DLD1 (cell line): Measurements from ENCODE around the gene PRKAG2.
"Not testable (repeated sequence)": the region's sequence is repeated elsewhere in the genome, so short reads cannot be mapped to it uniquely, and the experiment has no call there.

Experiments
- in situ Hi-C: cut with HindIII; loops from 2 replicates; pipeline ENCODE4 v1.10.0; 2017; ENCODE audit warnings: low sequenced_read_pairs

The PRKAG2 gene

DNA sequence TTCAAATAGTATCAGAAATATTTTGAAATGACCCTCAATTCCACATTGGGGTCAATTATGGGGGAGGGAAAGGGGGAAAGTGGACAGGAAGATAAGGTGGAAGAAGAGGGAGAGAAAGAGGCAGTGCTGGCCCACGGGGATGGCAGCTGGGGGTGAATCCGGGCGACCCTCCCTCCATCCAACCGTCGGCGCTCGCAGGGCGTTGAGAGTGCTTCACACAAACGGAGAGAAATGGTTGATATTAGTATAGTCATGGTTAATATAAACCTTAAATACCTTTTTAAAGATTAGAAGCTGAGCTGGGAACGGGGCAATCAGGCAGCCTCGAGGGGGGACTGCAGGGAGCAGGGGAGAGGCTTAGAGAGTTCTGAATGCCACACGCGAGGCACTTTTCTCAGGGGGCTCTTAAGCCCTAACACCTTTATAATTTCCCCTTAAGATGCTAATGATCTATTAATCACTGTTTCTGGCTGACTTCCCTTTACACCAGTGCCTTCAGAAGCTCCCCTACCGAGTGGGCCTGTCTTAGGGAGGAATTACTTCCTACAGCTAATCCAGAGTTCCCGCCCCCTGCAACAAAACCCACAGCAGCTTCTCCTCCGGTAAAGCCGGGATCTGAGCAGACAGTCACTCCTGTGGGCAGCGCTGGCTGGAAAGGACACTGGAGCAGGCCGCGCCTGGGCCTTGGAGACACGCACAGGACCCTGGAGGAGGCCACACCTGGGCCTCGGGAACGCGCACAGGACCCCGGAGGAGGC is 39.5 kb downstream of the PRKAG2 start:
- in situ Hi-C loops = no loop called here

DNA sequence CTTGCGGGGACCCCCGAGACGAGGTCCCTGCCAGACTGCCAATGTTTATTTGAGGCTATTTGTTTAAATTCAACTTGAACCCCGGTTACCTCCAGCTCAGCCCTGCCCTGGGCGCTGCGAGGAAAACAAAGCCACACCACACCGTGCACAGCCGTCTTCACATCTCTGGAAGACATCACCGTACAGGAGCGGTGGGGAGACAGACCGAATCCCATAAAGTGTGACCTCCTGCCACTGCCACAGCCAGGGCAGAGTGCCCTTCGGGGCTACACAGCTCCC is 40.0 kb downstream of the PRKAG2 start:
- in situ Hi-C loops = no loop called here

DNA sequence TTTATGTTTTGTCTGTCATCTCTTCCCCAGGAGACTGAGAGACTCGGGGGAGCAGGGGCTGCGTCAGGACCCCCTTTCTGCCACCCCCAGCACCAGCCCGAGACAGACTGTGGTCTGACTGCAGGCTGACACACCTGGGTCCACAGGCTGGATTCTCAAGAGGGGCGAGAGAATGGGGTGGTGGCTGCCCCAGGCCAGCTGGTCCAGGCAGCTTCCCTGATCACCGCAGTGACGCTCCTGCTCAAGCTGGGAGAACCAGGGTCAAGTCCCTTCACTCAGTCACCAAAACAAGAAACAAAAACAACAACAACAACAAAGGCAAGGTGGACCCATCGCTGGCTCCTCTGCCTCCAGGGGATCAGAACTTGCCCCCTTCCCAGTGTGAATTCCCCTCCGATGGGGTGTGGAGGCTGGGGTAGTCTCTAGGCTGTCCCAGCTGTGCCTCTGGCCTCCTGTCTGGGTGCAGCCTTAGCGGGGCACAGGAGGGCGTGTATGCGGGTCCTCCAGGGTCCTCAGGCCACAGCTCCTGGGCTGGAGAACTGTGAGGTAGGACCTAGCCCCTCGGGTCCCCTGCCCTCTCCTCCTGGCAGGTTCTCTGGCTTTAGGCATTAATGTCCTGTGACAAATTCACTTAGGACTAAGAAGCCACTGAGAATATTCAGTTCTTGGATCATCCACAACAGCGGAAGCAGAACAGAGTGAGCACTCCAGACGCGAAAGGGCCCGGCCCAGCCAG is 40.6 kb downstream of the PRKAG2 start:
- in situ Hi-C loops = no loop called here

DNA sequence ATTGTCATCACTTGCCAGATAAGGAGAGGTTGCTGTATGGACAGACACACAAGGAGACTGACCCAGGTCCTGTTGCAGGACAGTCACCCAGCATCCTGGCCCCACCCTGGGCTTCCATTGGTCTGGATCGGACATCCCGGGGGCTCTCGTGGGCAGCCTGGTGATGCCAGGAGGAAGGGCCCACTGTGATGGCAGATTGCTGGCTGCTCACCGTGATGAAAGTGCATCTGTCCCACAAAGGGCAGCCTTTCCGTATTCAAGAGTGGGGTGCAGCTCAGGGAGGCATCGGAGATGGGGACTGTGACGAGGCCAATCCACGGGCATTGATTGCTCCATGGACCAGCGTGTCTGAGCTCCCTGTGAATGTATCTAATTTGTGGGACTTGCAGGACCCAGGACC is 41.3 kb downstream of the PRKAG2 start:
- in situ Hi-C loops = no loop called here

DNA sequence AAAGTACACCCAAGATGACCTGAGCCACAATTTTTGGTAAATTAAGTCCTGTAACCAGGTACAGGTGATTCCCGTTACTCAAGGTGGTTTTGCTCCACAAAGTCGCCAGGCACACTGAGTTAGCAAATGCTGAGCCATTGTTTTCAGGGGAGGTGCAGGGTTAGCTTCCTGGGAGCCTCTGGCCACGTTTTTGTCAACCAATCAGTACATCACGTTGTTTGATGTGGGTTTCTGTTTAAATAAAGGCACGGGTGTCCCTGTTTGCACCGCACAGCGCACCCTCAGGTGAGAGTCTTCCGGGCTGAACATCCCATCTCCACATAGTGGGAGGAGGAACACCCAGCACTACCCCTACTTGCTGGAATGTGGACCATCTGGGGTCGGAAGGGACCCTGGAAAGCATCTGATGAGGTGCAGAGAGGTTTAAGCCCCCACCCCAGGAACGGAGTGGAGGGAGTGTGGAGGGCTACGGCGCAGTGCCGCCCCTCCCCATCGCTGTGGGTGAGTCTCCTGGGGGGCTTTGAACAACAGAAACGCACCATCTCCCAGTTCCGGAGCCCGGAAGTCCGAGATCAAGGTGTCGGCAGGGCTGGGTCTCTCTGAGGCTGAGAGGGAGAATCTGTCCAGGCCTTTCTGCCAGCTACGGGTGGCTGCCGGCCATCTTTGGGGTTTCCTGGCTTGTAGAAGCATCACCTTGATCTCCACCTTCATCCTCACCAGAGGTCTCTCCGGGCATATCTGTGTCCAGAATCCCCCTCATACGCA is 42.5 kb downstream of the PRKAG2 start:
- in situ Hi-C loops = no loop called here

DNA sequence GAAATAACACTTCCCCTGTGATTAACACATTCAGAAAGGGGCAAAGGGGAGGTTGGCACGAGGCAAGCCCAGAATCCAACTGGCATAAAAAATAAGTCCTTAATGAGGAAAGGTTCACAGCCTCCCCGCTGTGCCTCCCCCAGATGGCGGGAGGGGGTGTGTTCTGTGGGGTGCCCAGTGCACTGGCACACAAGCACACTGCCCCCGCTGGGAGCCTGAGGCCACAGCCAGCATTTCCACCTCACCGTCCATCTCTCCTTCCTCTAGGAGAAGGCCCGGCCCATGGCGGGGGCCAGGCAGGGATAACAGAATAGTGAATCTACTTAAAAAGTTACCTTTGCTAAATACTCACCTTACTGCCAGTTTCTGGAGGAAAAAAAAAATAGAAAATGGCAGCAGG is 43.2 kb downstream of the PRKAG2 start:
- in situ Hi-C loops = no loop called here

DNA sequence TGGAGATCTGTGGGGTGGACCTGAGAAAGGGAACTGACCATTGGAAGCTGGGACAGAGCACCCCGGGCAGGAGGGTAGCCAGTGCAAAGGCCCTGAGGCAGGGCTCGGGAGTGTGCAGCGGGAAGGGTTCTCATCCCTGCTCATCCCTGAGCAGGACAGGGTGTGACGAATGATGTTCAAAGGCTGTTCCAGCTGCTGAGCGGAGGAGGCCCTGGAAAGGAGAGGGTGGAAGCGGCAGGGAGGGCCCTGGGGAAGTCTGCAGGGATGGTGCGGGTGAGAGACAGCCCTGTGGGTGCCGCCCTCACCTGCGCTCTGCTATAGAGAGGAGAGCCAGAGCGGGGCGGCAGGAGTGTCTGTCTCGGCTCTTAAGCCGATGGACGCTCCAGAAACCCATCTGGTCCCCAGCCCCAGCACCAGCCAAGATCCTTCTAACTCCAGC is 43.7 kb downstream of the PRKAG2 start:
- in situ Hi-C loops = no loop called here

DNA sequence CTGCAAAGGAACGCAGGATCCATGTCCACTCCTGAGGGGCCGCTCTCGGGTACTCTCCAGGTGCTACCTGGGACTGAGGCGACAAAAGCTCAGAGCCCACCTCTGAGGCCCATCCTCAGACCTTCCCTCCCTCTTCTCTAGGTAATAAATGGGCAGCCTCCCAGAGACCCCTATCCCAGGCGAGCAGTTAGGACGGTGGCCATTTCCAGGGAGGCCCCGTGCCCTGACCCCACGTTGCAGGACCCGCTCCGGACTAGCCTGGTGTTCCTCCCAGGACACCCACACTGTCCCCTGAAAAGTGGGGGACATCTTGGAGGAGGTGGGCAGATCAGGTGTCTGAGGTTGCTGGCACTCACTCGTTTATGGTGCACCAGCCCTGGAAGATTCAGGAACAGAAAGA is 44.3 kb downstream of the PRKAG2 start:
- in situ Hi-C loops = no loop called here

DNA sequence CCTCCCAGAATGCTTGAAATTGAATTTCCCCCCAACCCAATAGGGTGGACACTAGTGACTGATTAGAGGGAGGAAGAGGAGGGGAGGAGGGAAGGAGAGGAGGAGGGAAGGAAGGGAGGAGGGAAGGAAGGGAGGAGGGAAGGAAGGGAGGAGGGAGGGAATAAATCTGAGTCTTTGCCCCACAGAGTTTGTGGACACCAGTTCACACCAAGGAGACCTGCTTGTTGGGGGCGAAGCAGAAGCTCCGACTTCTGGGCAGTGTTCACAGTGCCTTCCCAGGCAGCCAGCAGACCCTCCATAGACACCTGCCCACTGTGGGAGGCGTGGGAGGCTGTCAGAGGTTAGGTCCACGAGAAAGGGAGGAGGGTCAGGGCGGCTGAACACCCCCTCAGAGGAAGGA is 44.8 kb downstream of the PRKAG2 start:
- in situ Hi-C loops = no loop called here

DNA sequence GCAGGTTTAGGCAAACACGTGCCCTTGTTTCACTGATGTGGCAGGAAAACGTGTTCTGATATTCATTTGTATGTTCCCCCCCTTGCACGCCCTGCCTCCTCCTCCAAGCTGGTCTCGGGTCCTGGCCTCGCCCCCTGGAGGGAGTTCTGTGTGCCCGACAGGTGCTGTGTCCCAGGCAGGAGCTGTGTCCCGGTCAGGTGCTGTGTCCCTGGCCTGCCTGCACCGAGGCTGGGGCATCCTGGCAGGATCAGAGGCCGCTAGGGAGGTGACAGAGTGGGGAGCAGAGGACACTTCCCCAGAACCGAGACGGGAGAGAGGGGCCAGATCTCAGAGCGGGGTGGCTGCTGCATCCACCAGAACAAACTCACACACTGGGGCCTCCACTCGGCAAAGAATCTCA is 45.3 kb downstream of the PRKAG2 start:
- in situ Hi-C loops = no loop called here

DNA sequence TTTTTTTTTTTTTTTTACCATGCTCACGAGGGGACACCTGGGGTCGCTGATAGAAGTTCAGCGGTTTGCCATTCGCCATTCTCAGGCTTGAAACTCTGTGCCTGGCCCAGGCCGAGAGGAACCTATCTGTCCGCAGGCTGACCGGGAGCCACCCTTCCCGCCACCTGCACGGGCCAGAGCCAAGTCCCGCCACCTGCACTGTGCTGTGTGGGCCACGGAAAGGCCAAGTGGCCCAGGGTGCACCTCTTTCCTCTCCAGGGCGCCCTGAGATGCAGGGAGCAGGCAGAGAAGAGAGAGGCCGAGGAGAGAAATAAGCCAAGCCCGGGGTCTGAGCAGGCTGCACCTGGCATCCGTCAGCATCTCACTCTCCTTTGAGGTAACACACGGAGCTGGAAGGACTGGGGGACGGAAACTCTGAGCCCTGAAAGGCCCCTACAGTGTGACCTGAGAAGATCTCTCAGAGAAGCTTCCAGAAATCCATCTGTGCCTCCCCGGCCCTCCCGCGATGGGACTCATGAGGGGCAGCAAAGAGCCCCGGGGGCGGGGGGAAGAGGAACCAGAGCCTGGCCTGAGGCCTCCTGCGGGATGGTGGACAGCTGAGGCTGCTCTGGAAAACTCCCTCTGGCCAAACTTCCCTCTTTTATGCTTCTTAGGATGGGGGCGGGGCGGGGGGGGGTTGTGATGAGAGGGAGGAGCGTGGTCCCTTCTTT is 46.6 kb downstream of the PRKAG2 start:
- in situ Hi-C loops = no loop called here

DNA sequence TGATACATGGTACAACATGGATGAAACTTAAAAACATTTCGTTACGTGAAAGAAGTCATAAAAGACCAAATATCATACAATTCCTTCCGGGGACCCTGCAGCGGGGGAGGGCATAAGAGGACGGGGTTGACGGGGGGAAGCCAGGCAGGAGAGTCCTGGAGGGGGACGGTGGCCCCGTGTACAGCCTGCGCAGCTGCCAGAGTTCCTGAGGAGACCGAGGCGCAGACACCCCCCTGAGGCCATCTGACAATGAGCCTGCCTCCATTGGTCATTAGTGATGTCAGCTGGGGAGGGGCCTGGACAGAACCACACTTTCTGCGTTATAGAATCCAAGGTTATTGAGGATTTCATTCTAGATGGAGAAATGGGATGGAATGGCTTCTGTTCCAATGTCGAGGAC is 47.2 kb downstream of the PRKAG2 start:
- in situ Hi-C loops = no loop called here

DNA sequence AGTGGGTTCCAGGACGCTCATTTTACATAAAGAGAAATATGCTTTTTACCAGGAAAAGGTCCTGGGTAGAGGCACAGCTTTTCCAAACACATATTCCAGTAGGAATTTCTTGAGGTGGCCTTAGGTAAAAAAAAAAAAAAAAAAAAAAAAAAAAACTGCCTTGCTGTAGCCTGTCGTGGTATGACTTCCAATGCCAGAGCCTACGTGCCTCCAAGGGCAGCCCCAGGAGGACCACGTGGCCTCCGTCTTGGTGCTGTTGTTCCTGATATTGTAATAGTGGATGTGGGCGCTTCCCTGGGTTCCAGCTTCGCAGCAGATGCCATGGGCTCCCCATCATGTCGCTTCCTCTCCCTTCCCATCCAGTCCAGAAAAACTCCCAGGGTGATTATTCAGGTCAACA is 49.3 kb downstream of the PRKAG2 start:
- in situ Hi-C loops = no loop called here

DNA sequence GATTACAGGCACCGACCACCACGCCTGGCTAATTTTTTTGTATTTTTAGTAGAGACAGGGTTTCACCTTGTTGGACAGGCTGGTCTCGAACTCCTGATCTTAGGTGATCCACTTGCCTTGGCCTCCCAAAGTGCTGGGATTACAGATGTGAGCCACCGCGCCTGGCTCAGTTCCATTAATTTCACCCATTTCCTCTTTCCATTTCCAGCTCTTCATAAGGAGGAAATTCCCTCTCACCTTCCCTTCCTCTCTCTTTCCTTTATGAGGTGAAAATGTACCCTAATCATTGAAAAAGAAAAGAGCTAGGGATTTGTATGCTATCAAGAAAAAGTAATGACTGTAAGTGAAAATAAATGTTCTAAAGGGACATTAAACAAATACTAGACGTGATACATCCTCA is 50.6 kb downstream of the PRKAG2 start:
- in situ Hi-C loops = not testable (repeated sequence)

DNA sequence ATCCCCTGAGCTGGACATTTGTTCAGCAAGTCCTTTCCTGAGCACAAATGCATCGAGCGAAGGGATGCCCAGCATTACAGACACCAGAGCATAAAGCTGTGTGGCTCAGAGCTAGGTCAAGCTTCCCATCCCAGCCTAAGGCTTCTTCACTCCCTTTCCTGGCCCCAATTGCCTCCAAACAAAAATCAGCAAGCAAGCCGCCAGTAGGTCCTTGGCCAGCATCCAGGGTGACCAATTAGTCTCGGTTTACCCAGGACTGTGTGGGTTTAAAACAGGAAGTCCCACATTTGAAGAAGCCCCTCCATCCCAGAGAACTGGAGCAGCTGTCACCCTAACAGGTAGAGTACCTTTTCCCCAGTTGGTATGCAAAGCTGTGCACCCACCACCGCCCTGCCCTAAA is 51.2 kb downstream of the PRKAG2 start:
- in situ Hi-C loops = no loop called here

DNA sequence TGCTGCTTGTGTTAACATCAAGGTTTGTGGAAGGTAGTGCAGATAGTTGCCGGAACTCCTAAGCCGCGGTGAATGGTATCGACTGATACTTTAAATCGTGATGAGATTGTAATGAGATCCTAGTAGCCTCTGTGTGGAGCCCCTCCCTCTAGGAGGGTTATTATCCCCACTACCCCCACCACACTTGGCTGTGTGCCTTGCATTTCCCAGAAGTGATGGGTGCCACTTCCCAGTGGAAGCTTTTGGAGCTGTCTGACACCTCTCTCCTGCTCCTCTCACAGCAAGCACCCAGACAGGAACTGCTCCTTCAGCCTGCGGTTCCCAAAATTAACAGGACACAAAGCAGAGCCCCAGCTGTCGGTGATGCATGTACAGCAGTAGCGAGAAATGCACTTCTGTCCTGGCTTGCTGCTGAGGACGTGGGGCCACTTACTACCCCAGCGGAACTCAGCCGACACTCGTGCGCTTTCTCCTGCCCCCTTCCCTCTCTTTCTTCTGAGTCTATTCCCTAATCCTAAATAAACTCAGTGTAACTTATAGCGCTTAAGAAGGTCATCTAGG is 52.5 kb downstream of the PRKAG2 start:
- in situ Hi-C loops = no loop called here

DNA sequence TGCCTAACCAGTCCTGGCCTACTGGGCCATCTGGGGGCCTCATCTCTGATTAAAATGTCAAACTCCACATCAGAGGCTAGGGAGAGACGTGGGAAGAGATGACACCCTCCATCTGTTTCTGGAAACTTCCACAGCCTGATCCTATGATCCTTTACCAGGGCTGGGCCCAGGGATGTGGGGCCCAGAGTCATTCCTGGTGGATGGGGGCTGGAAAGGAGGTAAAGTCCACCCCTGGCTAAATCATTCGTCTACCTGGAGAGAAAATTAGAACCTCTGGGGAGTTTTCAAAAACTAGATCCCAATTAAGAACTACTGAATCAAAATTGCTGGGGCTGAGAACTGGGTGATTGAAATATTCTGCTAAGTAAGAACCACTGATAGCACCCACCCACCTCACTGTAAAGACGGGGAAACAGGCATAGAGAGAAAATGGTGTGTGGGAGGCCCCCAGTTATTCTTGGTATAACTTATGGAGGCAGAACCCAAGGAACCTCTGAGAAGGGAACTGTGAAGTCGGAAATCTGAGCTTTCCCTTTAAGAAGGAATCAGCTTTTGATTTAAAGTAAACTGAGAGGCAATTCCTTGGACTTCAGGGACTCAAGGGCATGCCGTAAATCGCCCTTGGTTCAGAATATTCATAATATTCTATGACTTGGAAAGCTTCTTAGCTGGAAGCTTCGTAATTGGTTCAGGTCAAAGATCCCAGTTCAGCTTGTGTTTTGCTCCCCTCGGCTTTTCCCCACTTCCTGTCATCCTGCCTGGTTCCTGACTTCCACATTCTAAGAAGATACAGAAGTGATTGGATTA is 53.1 kb downstream of the PRKAG2 start:
- in situ Hi-C loops = no loop called here

DNA sequence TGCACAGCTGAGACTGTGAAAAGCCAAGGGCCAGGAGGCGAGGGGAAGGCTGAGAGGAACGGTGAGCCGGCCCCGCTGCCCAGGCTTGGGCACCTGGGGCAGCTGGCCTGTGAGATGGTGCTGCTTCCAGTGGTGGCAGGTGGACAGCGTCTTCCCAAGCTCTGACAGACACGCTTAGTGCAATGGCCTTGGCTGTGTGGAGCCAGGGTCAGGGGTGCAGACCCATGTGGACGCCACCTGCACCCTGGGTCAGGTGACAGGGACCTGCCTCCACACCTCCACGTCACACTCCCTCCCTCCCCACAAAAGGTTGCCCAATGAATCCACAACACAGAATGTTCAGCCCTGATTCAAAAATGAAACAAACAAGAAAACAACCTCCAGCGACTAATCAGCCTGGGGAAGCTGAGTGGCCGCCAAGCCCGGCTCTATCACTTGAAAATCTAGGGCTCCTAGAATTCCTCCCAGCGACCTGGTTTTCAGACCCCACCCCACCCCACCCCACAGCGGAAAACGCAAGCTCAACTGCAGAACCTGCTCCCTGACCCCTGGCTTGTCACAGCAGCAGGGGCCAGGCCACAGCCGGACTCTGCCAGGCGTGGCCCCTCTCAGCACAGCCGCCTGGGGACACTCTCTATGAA is 54.3 kb downstream of the PRKAG2 start:
- in situ Hi-C loops = no loop called here

DNA sequence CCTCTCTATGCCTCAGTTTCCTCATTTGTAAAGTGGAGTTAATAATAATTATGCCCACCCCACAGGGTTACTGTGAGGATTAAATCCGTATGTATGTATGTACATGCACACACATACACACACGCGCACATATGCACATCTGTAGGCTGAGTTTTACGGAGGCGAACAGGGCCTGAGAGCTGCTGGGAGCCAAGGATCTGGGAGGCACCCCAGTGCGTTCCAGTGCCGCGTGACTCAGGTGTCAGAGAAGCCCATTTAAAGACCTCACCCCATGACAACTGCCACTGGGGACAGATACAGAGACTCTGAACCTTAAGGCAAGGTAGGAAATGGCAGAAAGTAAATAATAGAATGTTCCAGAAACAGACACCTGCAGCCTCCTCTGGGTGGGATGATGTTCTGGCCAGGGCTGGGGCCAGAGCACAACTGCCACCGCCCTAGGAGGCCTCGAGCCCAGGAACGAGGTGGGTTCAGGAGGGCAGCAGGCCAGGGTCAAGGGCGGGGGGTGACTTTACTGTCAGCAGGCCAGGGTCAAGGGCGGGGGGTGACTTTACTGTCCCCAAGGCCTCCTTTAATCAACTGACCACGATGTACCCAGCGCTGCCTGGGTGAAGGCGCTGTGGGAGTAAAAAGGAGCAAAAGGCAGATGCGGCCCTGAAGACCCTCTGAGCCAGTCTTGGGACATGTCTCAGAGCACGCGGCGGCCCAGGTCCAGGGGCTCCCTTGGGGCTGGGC is 54.9 kb downstream of the PRKAG2 start:
- in situ Hi-C loops = no loop called here
